ENCODE data around the gene C6orf120. TPM values are rescaled to one million over a fixed set of nuclear protein-coding genes. Genes with fewer than 3 reads are reported as not detected.
A peak's percentile ranks its signal among the peaks of the same experiment; 100 is the strongest.

Gene C6orf120
- total and polyA plus RNA-seq, 2 donors (not counting 1 experiment from before 2014, with no cell fraction given), result 9.7 to 27.1 TPM

DNA sequence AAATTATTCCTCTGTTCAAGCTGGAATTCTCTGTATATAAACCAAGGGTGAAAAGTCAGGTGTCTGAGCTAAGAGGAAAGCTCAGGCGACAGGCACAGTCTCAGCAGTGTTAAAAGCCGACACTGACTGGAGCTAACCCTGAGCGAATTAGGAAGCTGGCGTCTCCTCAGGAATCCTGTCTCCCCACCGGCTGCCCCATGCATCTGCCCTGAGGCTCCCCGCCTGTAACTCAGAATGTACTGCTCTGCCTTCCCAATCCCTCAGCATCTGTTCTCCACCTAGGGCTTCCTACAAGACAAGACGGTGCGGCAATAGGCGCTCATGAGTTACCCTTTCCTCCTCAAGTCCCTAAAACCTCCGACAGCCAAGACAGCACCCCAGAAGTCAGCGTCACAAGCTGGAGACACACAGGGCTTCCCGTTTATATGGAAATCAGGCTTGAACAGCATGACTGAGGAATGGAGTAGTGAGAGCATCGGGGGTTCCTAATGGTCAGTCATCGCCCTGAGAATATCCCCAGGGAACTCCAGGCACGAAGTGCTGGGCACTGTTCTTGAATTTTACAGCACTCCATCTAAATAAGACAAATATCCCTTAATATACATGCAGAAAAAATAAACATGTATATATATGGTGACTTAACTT is 33.6 kb upstream of the C6orf120 start:
- TF ChIP-seq CTCF (IDR thresholded peaks at IDR 0.05) (no peak), EZH2 (IDR thresholded peaks at IDR 0.05; ENCODE audit: borderline replicate concordance, insufficient read depth, low read depth, low read length, poor library complexity, severe bottlenecking) (no peak)
- no peaks in the 10 kb centered on the region for H3K79me2 ChIP-seq (ENCODE audit: control insufficient read depth, insufficient read depth, low read length)
- ChIA-PET CTCF (interaction anchor here (0.8 kb wide), 1 partner anchor 84 kb away, joined by 3 read pairs; no protein-coding TSS in a partner anchor), POLR2A (no interaction called here)
- H3K9ac ChIP-seq (ENCODE audit: low read length), result no peak overlapping the region
- 99% methylated on average over 9 of the region's 15 CpGs for WGBS (ENCODE audit: insufficient coverage)
- intact Hi-C loops (cut with micrococcal nuclease), result no loop called here
- H3K9me3 Mint-ChIP-seq (ENCODE audit: insufficient read depth), result no peaks in the 10 kb centered on the region
- no peak overlapping the region for H3K27ac ChIP-seq (ENCODE audit: low read length in 2 of 2)
- DNase-seq, result no peak
- H3K27me3 Mint-ChIP-seq, result no peaks in the 10 kb centered on the region
- peaks cover 2 to 27% of the 10 kb centered on the region in 2 experiments for H3K36me3 ChIP-seq (replicated peaks in 1 of 2; ENCODE audit: control extremely low read depth in 1 of 2, control insufficient read depth in 1 of 2, extremely low read depth in 1 of 2, insufficient read depth in 2 of 2, low read length in 1 of 2)
- no peak overlapping the region for H2AFZ ChIP-seq (ENCODE audit: insufficient read depth, low read depth, low read length, poor library complexity, severe bottlenecking)
- no peaks in the 10 kb centered on the region for H4K20me1 ChIP-seq (ENCODE audit: control insufficient read depth, insufficient read depth, low read length, poor library complexity, severe bottlenecking)
- no peak overlapping the region for H3K4me2 ChIP-seq (replicated peaks; ENCODE audit: low read depth, low read length, poor library complexity, severe bottlenecking)
- H3K4me3 ChIP-seq (ENCODE audit: control extremely low read depth in 1 of 5, extremely low read depth in 1 of 5, insufficient read depth in 1 of 5, low read depth in 2 of 5, low read length in 4 of 5), result no peak overlapping the region
- H3K27me3 ChIP-seq (replicated peaks in 1 of 4; ENCODE audit: control extremely low read depth in 1 of 4, control insufficient read depth in 3 of 4, insufficient read depth in 4 of 4, low read length in 3 of 4), result no peaks in the 10 kb centered on the region
- H3K27ac Mint-ChIP-seq, result no peak overlapping the region
- H3K4me1 Mint-ChIP-seq, result no peaks in the 10 kb centered on the region
- ATAC-seq (ENCODE audit: low read depth), result no peak
- no peak overlapping the region for H3K4me3 Mint-ChIP-seq
- H3K9me3 ChIP-seq (ENCODE audit: control extremely low read depth in 1 of 3, control insufficient read depth in 2 of 3, insufficient read depth in 1 of 3, low read length in 2 of 3), result no peaks in the 10 kb centered on the region
- no peaks in the 10 kb centered on the region for H3K4me1 ChIP-seq (ENCODE audit: control insufficient read depth in 2 of 2, insufficient read depth in 2 of 2, low read length in 2 of 2)

GRCh38 chr6:169669147-169669546 is 32.8 kb upstream of the C6orf120 start:
- H3K4me3 Mint-ChIP-seq, result no peak overlapping the region
- Histone ChIP-seq H4K20me1 (ENCODE audit: control insufficient read depth, insufficient read depth, low read length, poor library complexity, severe bottlenecking) (no peaks in the 10 kb centered on the region), H3K9me3 (ENCODE audit: control extremely low read depth in 1 of 3, control insufficient read depth in 2 of 3, insufficient read depth in 1 of 3, low read length in 2 of 3) (no peaks in the 10 kb centered on the region), H3K36me3 (replicated peaks in 1 of 2; ENCODE audit: control extremely low read depth in 1 of 2, control insufficient read depth in 1 of 2, extremely low read depth in 1 of 2, insufficient read depth in 2 of 2, low read length in 1 of 2) (peaks cover 0 to 23% of the 10 kb centered on the region in 2 experiments), H3K79me2 (ENCODE audit: control insufficient read depth, insufficient read depth, low read length) (no peaks in the 10 kb centered on the region), H3K4me1 (ENCODE audit: control insufficient read depth in 2 of 2, insufficient read depth in 2 of 2, low read length in 2 of 2) (no peaks in the 10 kb centered on the region), H3K27ac (ENCODE audit: low read length in 2 of 2) (no peak overlapping the region), H3K4me2 (replicated peaks; ENCODE audit: low read depth, low read length, poor library complexity, severe bottlenecking) (no peak overlapping the region), H3K27me3 (replicated peaks in 1 of 4; ENCODE audit: control extremely low read depth in 1 of 4, control insufficient read depth in 3 of 4, insufficient read depth in 4 of 4, low read length in 3 of 4) (no peaks in the 10 kb centered on the region), H3K9ac (ENCODE audit: low read length) (no peak overlapping the region), H2AFZ (ENCODE audit: insufficient read depth, low read depth, low read length, poor library complexity, severe bottlenecking) (no peak overlapping the region), H3K4me3 (ENCODE audit: control extremely low read depth in 1 of 5, extremely low read depth in 1 of 5, insufficient read depth in 1 of 5, low read depth in 2 of 5, low read length in 4 of 5) (no peak overlapping the region)
- no peaks in the 10 kb centered on the region for H3K27me3 Mint-ChIP-seq
- intact Hi-C loops (cut with micrococcal nuclease), result no loop called here
- ATAC-seq (ENCODE audit: low read depth) (no peak), DNase-seq (no peak)
- CTCF ChIA-PET, result no interaction called here
- 94% methylated on average over 6 of the region's 6 CpGs for WGBS (ENCODE audit: insufficient coverage)
- TF ChIP-seq CTCF (IDR thresholded peaks at IDR 0.05), result no peak
- TF ChIP-seq EZH2 (IDR thresholded peaks at IDR 0.05; ENCODE audit: borderline replicate concordance, insufficient read depth, low read depth, low read length, poor library complexity, severe bottlenecking), result no peak
- H3K9me3 Mint-ChIP-seq (ENCODE audit: insufficient read depth), result no peaks in the 10 kb centered on the region
- H3K4me1 Mint-ChIP-seq, result no peaks in the 10 kb centered on the region
- peak overlapping the region; percentile 11 for H3K27ac Mint-ChIP-seq
- POLR2A ChIA-PET, result no interaction called here

Measured in B cell (primary cell).